ENCODE results near the gene LIPF.

DNA sequence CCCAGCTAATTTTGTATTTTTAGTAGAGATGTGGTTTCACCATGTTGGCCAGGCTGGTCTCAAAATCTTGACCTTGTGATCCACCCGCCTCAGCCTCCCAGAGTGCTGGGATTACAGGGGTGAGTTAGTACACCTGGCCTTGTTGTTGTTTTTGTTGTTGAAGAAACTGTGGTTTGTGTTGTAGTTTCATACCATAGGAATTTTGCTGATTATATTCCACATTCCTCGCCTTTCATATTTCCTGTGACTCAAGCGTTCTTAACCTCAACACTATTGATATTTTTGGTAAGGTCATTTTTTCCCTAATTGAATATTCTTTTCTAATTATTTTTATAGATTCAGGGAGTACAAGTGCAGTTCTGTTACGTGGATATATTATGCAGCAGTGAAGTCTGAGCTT is 16.7 kb downstream of the LIPF start:
- TF ChIP-seq, protein P1, sequence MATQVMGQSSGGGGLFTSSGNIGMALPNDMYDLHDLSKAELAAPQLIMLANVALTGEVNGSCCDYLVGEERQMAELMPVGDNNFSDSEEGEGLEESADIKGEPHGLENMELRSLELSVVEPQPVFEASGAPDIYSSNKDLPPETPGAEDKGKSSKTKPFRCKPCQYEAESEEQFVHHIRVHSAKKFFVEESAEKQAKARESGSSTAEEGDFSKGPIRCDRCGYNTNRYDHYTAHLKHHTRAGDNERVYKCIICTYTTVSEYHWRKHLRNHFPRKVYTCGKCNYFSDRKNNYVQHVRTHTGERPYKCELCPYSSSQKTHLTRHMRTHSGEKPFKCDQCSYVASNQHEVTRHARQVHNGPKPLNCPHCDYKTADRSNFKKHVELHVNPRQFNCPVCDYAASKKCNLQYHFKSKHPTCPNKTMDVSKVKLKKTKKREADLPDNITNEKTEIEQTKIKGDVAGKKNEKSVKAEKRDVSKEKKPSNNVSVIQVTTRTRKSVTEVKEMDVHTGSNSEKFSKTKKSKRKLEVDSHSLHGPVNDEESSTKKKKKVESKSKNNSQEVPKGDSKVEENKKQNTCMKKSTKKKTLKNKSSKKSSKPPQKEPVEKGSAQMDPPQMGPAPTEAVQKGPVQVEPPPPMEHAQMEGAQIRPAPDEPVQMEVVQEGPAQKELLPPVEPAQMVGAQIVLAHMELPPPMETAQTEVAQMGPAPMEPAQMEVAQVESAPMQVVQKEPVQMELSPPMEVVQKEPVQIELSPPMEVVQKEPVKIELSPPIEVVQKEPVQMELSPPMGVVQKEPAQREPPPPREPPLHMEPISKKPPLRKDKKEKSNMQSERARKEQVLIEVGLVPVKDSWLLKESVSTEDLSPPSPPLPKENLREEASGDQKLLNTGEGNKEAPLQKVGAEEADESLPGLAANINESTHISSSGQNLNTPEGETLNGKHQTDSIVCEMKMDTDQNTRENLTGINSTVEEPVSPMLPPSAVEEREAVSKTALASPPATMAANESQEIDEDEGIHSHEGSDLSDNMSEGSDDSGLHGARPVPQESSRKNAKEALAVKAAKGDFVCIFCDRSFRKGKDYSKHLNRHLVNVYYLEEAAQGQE (tag by site-specific recombination; IDR thresholded peaks at IDR 0.05) = no peak
- TF ChIP-seq, protein P2, sequence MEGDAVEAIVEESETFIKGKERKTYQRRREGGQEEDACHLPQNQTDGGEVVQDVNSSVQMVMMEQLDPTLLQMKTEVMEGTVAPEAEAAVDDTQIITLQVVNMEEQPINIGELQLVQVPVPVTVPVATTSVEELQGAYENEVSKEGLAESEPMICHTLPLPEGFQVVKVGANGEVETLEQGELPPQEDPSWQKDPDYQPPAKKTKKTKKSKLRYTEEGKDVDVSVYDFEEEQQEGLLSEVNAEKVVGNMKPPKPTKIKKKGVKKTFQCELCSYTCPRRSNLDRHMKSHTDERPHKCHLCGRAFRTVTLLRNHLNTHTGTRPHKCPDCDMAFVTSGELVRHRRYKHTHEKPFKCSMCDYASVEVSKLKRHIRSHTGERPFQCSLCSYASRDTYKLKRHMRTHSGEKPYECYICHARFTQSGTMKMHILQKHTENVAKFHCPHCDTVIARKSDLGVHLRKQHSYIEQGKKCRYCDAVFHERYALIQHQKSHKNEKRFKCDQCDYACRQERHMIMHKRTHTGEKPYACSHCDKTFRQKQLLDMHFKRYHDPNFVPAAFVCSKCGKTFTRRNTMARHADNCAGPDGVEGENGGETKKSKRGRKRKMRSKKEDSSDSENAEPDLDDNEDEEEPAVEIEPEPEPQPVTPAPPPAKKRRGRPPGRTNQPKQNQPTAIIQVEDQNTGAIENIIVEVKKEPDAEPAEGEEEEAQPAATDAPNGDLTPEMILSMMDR (tag by site-specific recombination; IDR thresholded peaks at IDR 0.05) = no peak
- TF ChIP-seq ZNF785 (tag by site-specific recombination; IDR thresholded peaks at IDR 0.05) (no peak), ZNF830 (tag by site-specific recombination; IDR thresholded peaks at IDR 0.05; ENCODE audit: low read depth) (no peak), ZNF341 (tag by site-specific recombination; IDR thresholded peaks at IDR 0.05; ENCODE audit: low read depth) (no peak), KLF16 (tag by site-specific recombination; IDR thresholded peaks at IDR 0.05) (no peak), ZNF155 (tag by site-specific recombination; IDR thresholded peaks at IDR 0.05) (no peak), YY1 (tag by site-specific recombination; IDR thresholded peaks at IDR 0.05) (no peak), ZBTB1 (tag by site-specific recombination; IDR thresholded peaks at IDR 0.05) (no peak), SP2 (tag by site-specific recombination; IDR thresholded peaks at IDR 0.05) (no peak), PRDM1 (tag by site-specific recombination; IDR thresholded peaks at IDR 0.05) (no peak)
- TF ChIP-seq, protein P3, sequence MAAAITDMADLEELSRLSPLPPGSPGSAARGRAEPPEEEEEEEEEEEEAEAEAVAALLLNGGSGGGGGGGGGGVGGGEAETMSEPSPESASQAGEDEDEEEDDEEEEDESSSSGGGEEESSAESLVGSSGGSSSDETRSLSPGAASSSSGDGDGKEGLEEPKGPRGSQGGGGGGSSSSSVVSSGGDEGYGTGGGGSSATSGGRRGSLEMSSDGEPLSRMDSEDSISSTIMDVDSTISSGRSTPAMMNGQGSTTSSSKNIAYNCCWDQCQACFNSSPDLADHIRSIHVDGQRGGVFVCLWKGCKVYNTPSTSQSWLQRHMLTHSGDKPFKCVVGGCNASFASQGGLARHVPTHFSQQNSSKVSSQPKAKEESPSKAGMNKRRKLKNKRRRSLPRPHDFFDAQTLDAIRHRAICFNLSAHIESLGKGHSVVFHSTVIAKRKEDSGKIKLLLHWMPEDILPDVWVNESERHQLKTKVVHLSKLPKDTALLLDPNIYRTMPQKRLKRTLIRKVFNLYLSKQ (tag by site-specific recombination; IDR thresholded peaks at IDR 0.05; ENCODE audit: borderline replicate concordance) = no peak
- TF ChIP-seq, protein P4, sequence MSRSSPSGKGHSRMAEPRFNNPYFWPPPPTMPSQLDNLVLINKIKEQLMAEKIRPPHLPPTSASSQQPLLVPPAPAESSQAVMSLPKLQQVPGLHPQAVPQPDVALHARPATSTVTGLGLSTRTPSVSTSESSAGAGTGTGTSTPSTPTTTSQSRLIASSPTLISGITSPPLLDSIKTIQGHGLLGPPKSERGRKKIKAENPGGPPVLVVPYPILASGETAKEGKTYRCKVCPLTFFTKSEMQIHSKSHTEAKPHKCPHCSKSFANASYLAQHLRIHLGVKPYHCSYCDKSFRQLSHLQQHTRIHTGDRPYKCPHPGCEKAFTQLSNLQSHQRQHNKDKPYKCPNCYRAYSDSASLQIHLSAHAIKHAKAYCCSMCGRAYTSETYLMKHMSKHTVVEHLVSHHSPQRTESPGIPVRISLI (tag by site-specific recombination; IDR thresholded peaks at IDR 0.05) = no peak
- TF ChIP-seq, protein P5, sequence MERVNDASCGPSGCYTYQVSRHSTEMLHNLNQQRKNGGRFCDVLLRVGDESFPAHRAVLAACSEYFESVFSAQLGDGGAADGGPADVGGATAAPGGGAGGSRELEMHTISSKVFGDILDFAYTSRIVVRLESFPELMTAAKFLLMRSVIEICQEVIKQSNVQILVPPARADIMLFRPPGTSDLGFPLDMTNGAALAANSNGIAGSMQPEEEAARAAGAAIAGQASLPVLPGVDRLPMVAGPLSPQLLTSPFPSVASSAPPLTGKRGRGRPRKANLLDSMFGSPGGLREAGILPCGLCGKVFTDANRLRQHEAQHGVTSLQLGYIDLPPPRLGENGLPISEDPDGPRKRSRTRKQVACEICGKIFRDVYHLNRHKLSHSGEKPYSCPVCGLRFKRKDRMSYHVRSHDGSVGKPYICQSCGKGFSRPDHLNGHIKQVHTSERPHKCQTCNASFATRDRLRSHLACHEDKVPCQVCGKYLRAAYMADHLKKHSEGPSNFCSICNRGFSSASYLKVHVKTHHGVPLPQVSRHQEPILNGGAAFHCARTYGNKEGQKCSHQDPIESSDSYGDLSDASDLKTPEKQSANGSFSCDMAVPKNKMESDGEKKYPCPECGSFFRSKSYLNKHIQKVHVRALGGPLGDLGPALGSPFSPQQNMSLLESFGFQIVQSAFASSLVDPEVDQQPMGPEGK (tag by site-specific recombination; IDR thresholded peaks at IDR 0.05) = no peak
